BE2C (cell line): Measurements from ENCODE around the gene ARHGEF37.

Experiments used
- DNase-seq: peaks from one replicate; pipeline ENCODE4 v3.0.0-alpha.2; 2020
- H3K27me3 ChIP-seq: fragments of 250-450 bp; sonication (Bioruptor Pico); 2 replicates; pipeline ENCODE4 v1.5.1; 2020; ENCODE audit warnings: mild to moderate bottlenecking
- H3K36me3 ChIP-seq: fragments of 250-450 bp; sonication (Bioruptor Pico); 2 replicates; pipeline ENCODE4 v1.5.1; 2020; ENCODE audit warnings: mild to moderate bottlenecking
- H3K4me1 ChIP-seq: fragments of 250-450 bp; sonication (Bioruptor Pico); 2 replicates; pipeline ENCODE4 v1.5.1; 2020
- H3K4me3 ChIP-seq: 2 replicates; pipeline ENCODE4 v1.5.1; 2011; ENCODE audit warnings: low read depth, low read length
- H3K9me3 ChIP-seq: fragments of 250-450 bp; sonication (Bioruptor Pico); 2 replicates; pipeline ENCODE4 v1.5.1; 2020
- TF ChIP-seq, protein P1 (sequence below): IDR thresholded peaks from 2 replicates; pipeline ENCODE4 v1.5.1; 2012; ENCODE audit warnings: mild to moderate bottlenecking, low read depth, low read length

The ARHGEF37 gene

DNA sequence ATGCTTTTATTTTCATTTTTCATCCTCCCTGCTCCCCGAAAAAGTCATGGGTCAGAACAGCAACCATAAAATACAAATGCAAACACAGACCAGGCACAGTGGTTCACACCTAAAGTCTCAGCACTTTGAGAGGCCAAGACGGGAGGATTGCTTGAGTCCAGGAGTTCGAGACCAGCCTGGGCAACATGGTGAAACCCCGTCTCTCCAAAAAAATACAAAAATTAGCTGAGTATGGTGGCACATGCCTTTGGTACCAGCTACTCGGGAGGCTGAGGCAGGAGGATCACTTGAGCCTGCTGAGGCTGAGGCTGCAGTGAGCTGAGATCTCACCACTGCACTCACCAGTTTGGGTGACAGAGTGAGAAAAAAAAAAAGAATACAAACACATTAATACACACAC, 60.3 kb downstream of the ARHGEF37 start:
- no peaks in the 10 kb centered on the region for H3K27me3 ChIP-seq
- H3K4me1 ChIP-seq = no peaks in the 10 kb centered on the region
- DNase-seq = no peak
- H3K36me3 ChIP-seq = no peaks in the 10 kb centered on the region
- H3K4me3 ChIP-seq = no peak overlapping the region
- no peaks in the 10 kb centered on the region for H3K9me3 ChIP-seq
- TF ChIP-seq, protein P1, sequence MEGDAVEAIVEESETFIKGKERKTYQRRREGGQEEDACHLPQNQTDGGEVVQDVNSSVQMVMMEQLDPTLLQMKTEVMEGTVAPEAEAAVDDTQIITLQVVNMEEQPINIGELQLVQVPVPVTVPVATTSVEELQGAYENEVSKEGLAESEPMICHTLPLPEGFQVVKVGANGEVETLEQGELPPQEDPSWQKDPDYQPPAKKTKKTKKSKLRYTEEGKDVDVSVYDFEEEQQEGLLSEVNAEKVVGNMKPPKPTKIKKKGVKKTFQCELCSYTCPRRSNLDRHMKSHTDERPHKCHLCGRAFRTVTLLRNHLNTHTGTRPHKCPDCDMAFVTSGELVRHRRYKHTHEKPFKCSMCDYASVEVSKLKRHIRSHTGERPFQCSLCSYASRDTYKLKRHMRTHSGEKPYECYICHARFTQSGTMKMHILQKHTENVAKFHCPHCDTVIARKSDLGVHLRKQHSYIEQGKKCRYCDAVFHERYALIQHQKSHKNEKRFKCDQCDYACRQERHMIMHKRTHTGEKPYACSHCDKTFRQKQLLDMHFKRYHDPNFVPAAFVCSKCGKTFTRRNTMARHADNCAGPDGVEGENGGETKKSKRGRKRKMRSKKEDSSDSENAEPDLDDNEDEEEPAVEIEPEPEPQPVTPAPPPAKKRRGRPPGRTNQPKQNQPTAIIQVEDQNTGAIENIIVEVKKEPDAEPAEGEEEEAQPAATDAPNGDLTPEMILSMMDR = no peak

GRCh38 chr5:149643781-149644180, 62.5 kb downstream of the ARHGEF37 start:
- H3K4me1 ChIP-seq = peaks cover 15% of the 10 kb centered on the region
- no peak for DNase-seq
- H3K9me3 ChIP-seq = no peaks in the 10 kb centered on the region
- no peaks in the 10 kb centered on the region for H3K27me3 ChIP-seq
- no peaks in the 10 kb centered on the region for H3K36me3 ChIP-seq
- no peak overlapping the region for H3K4me3 ChIP-seq
- TF ChIP-seq, protein P1 = no peak

- Histone ChIP-seq H3K27me3 (no peaks in the 10 kb centered on the region), H3K4me1 (peaks cover 15% of the 10 kb centered on the region), H3K36me3 (no peaks in the 10 kb centered on the region), H3K9me3 (no peaks in the 10 kb centered on the region), H3K4me3 (no peak overlapping the region)
- DNase-seq = no peak
- TF ChIP-seq, protein P1 = no peak
These were observed 63.3 kb downstream of the ARHGEF37 start for GRCh38 chr5:149644629-149645028.

DNA sequence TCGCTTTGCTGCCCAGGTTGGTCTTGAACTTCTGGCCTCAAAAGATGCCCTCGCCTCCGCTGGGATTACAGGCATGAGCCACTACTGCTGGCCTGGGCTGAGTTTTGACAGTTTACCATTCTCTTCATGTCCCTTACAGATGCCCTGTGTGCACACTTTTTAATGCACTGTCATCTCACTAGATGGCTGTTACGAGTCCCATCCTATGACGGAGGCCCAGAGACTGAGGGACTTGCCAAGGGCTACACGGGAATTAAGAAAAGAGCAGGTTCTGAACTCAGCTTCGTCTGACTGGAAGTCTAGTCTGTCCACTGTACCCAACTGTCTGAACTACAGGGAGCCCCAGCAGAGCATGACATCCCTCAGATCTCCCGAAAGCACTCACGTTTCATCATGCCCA, 63.9 kb downstream of the ARHGEF37 start:
- H3K4me3 ChIP-seq = no peak overlapping the region
- no peaks in the 10 kb centered on the region for H3K9me3 ChIP-seq
- no peaks in the 10 kb centered on the region for H3K27me3 ChIP-seq
- peaks cover 15% of the 10 kb centered on the region for H3K4me1 ChIP-seq
- TF ChIP-seq, protein P1 = peak; percentile 22
- no peaks in the 10 kb centered on the region for H3K36me3 ChIP-seq
- no peak for DNase-seq

GRCh38 chr5:149645725-149646124, 64.4 kb downstream of the ARHGEF37 start:
- Histone ChIP-seq H3K27me3 (no peaks in the 10 kb centered on the region), H3K36me3 (no peaks in the 10 kb centered on the region), H3K9me3 (no peaks in the 10 kb centered on the region), H3K4me1 (peaks cover 15% of the 10 kb centered on the region), H3K4me3 (no peak overlapping the region)
- DNase-seq = no peak
- TF ChIP-seq, protein P1 = no peak

DNA sequence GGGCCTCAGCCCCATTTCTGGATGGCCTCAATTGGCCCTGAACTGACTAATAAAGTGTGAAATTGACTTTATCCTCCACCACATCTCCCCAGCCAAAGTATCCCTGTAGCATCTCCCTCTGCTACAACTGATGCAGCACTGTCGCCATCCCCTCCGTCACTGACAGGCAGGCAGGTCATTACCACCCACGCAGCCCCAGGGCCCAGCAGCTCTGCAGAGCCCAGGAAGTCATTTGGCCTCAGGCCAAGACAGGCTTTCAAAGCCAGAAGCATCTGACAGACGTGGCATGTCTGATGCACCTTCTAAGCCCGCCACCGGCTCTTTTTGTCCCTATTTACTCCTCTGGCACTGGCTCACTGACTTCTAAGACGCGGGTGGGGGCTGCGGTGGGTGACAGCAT, 65.3 kb downstream of the ARHGEF37 start:
- Histone ChIP-seq H3K4me1 (peaks cover 15% of the 10 kb centered on the region), H3K9me3 (no peaks in the 10 kb centered on the region), H3K36me3 (no peaks in the 10 kb centered on the region), H3K4me3 (no peak overlapping the region), H3K27me3 (no peaks in the 10 kb centered on the region)
- peak; percentile 96 for DNase-seq
- TF ChIP-seq, protein P1 = no peak
